VCaP (cell line): ENCODE measurements around the gene BLOC1S4.
A peak's percentile ranks its signal among the peaks of the same experiment; 100 is the strongest.
"Not testable (repeated sequence)": the region's sequence is repeated elsewhere in the genome, so short reads cannot be mapped to it uniquely, and the experiment has no call there.

ENCODE experiments used
- H3K27ac ChIP-seq: fragments of 450-650 bp; 2 replicates; pipeline ENCODE4 v1.5.1; 2017
- TF ChIP-seq, protein P1 (sequence below): fragments of 450-650 bp; conservative IDR thresholded peaks from 2 replicates; pipeline ENCODE4 v1.5.1; 2017; ENCODE audit warnings: mild to moderate bottlenecking, moderate library complexity

BLOC1S4 gene

GRCh38 chr4:6754481-6755087, 38.6 kb downstream of the BLOC1S4 start:
- H3K27ac ChIP-seq: no peak overlapping the region
- TF ChIP-seq, protein P1, sequence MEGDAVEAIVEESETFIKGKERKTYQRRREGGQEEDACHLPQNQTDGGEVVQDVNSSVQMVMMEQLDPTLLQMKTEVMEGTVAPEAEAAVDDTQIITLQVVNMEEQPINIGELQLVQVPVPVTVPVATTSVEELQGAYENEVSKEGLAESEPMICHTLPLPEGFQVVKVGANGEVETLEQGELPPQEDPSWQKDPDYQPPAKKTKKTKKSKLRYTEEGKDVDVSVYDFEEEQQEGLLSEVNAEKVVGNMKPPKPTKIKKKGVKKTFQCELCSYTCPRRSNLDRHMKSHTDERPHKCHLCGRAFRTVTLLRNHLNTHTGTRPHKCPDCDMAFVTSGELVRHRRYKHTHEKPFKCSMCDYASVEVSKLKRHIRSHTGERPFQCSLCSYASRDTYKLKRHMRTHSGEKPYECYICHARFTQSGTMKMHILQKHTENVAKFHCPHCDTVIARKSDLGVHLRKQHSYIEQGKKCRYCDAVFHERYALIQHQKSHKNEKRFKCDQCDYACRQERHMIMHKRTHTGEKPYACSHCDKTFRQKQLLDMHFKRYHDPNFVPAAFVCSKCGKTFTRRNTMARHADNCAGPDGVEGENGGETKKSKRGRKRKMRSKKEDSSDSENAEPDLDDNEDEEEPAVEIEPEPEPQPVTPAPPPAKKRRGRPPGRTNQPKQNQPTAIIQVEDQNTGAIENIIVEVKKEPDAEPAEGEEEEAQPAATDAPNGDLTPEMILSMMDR: no peak

GRCh38 chr4:6755088-6755753, 39.2 kb downstream of the BLOC1S4 start:
- TF ChIP-seq, protein P1: no peak
- H3K27ac ChIP-seq: no peak overlapping the region

DNA sequence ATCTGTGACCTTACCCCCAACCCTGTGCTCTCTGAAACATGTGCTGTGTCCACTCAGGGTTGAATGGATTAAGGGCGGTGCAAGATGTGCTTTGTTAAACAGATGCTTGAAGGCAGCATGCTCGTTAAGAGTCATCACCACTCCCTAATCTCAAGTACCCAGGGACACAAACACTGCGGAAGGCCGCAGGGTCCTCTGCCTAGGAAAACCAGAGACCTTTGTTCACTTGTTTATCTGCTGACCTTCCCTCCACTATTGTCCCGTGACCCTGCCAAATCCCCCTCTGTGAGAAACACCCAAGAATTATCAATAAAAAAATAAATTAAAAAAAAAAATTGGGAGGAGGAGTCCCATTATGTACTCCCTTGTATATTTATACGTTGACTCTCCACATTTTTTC, 40.4 kb downstream of the BLOC1S4 start:
- H3K27ac ChIP-seq: not testable (repeated sequence)

GRCh38 chr4:6758728-6759127, 42.8 kb downstream of the BLOC1S4 start:
- H3K27ac ChIP-seq: no peak overlapping the region
- TF ChIP-seq, protein P1: no peak

DNA sequence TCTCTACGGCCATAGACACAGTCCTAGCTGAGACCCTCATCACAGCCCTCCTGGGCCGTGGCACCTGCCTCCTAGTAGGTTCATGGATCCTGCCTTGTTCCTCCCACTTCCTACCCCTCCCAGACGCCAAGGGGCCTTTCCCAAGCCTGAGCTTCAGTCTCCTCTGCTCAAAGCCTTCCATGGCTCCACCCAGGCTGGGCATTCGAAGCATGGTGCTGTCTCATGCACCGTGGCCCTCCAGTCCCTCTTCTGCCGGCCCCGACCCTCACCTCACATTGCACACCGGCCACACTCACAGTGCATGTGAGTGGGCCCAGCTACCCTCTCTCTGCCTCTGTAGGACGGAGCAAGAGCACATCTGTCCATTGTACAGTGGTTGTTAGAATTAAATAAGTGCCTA, 44.9 kb downstream of the BLOC1S4 start:
- peak overlapping the region; percentile 43 for H3K27ac ChIP-seq
- TF ChIP-seq, protein P1: no peak

- H3K27ac ChIP-seq: peak overlapping the region; percentile 43
- TF ChIP-seq, protein P1: no peak
These were observed 46.0 kb downstream of the BLOC1S4 start for GRCh38 chr4:6761649-6762615.

- no peak overlapping the region for H3K27ac ChIP-seq
- TF ChIP-seq, protein P1: no peak
These were observed 47.4 kb downstream of the BLOC1S4 start for GRCh38 chr4:6763330-6763851.
